Measurements from ENCODE around the gene BUD13. TPM values are rescaled to one million over a fixed set of nuclear protein-coding genes. Genes with fewer than 3 reads are reported as not detected.

Gene BUD13, protein sequence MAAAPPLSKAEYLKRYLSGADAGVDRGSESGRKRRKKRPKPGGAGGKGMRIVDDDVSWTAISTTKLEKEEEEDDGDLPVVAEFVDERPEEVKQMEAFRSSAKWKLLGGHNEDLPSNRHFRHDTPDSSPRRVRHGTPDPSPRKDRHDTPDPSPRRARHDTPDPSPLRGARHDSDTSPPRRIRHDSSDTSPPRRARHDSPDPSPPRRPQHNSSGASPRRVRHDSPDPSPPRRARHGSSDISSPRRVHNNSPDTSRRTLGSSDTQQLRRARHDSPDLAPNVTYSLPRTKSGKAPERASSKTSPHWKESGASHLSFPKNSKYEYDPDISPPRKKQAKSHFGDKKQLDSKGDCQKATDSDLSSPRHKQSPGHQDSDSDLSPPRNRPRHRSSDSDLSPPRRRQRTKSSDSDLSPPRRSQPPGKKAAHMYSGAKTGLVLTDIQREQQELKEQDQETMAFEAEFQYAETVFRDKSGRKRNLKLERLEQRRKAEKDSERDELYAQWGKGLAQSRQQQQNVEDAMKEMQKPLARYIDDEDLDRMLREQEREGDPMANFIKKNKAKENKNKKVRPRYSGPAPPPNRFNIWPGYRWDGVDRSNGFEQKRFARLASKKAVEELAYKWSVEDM
- 21.2 to 22.2 TPM (median 21.4 TPM) in 3 replicates for total RNA-seq

- Mint-ChIP-seq H3K27ac (peak within 1 kb of the TSS; percentile 99), H3K36me3 (peaks cover 10% of the 10 kb centered on the region), H3K27me3 (ENCODE audit: low read depth) (no peaks in the 10 kb centered on the region), H3K4me1 (peaks cover 24% of the 10 kb centered on the region), H3K9me3 (no peaks in the 10 kb centered on the region), H3K4me3 (peak within 1 kb of the TSS; percentile 97)
- TF ChIP-seq, protein P1, sequence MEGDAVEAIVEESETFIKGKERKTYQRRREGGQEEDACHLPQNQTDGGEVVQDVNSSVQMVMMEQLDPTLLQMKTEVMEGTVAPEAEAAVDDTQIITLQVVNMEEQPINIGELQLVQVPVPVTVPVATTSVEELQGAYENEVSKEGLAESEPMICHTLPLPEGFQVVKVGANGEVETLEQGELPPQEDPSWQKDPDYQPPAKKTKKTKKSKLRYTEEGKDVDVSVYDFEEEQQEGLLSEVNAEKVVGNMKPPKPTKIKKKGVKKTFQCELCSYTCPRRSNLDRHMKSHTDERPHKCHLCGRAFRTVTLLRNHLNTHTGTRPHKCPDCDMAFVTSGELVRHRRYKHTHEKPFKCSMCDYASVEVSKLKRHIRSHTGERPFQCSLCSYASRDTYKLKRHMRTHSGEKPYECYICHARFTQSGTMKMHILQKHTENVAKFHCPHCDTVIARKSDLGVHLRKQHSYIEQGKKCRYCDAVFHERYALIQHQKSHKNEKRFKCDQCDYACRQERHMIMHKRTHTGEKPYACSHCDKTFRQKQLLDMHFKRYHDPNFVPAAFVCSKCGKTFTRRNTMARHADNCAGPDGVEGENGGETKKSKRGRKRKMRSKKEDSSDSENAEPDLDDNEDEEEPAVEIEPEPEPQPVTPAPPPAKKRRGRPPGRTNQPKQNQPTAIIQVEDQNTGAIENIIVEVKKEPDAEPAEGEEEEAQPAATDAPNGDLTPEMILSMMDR (IDR thresholded peaks at IDR 0.05; ENCODE audit: unreplicated experiment) = no peak
- DNase-seq (ENCODE audit: low spot score in 2 of 2, unreplicated experiment in 2 of 2) = peak; percentile 84 to 93
These were observed at the start of gene BUD13 for GRCh38 chr11:116772443-116773202. Gene BUD13, minus strand, starts transcription at chr11:116772987. Its CDS starts 23 bp downstream, at chr11:116772964.

- TF ChIP-seq, protein P1 (IDR thresholded peaks at IDR 0.05; ENCODE audit: unreplicated experiment) = no peak
- no peaks in the 10 kb centered on the region for H3K27me3 Mint-ChIP-seq (ENCODE audit: low read depth)
- no peaks in the 10 kb centered on the region for H3K9me3 Mint-ChIP-seq
These were observed 49.8 kb upstream of the BUD13 start for GRCh38 chr11:116822575-116822974.

GRCh38 chr11:116821050-116821918 is 48.5 kb upstream of the BUD13 start:
- no peak overlapping the region for H3K4me3 Mint-ChIP-seq
- H3K4me1 Mint-ChIP-seq = no peaks in the 10 kb centered on the region
- no peaks in the 10 kb centered on the region for H3K9me3 Mint-ChIP-seq
- no peak for DNase-seq (ENCODE audit: low spot score in 2 of 2, unreplicated experiment in 2 of 2)
- H3K36me3 Mint-ChIP-seq = no peaks in the 10 kb centered on the region
- no peak overlapping the region for H3K27ac Mint-ChIP-seq
- TF ChIP-seq, protein P1 (IDR thresholded peaks at IDR 0.05; ENCODE audit: unreplicated experiment) = no peak
- no peaks in the 10 kb centered on the region for H3K27me3 Mint-ChIP-seq (ENCODE audit: low read depth)

More at GRCh38 chr11:116822575-116822974, 49.8 kb upstream of the BUD13 start:
- H3K4me3 Mint-ChIP-seq = no peak overlapping the region
- no peak overlapping the region for H3K27ac Mint-ChIP-seq
- no peak for DNase-seq (ENCODE audit: low spot score in 2 of 2, unreplicated experiment in 2 of 2)
- H3K4me1 Mint-ChIP-seq = no peaks in the 10 kb centered on the region
- no peaks in the 10 kb centered on the region for H3K36me3 Mint-ChIP-seq

GRCh38 chr11:116819049-116819448 is 46.3 kb upstream of the BUD13 start:
- Mint-ChIP-seq H3K27me3 (ENCODE audit: low read depth) (no peaks in the 10 kb centered on the region), H3K36me3 (no peaks in the 10 kb centered on the region), H3K4me1 (no peaks in the 10 kb centered on the region), H3K27ac (no peak overlapping the region), H3K9me3 (no peaks in the 10 kb centered on the region), H3K4me3 (no peak overlapping the region)
- DNase-seq (ENCODE audit: low spot score in 2 of 2, unreplicated experiment in 2 of 2) = no peak
- TF ChIP-seq, protein P1 (IDR thresholded peaks at IDR 0.05; ENCODE audit: unreplicated experiment) = no peak

- no peaks in the 10 kb centered on the region for H3K36me3 Mint-ChIP-seq
- peaks cover 4% of the 10 kb centered on the region for H3K4me1 Mint-ChIP-seq
These were observed 41.7 kb upstream of the BUD13 start for GRCh38 chr11:116814502-116814901.

More at GRCh38 chr11:116814502-116814901, 41.7 kb upstream of the BUD13 start:
- H3K27me3 Mint-ChIP-seq (ENCODE audit: low read depth) = no peaks in the 10 kb centered on the region
- DNase-seq (ENCODE audit: low spot score in 2 of 2, unreplicated experiment in 2 of 2) = no peak
- H3K9me3 Mint-ChIP-seq = no peaks in the 10 kb centered on the region
- H3K27ac Mint-ChIP-seq = no peak overlapping the region
- no peak overlapping the region for H3K4me3 Mint-ChIP-seq
- TF ChIP-seq, protein P1 (IDR thresholded peaks at IDR 0.05; ENCODE audit: unreplicated experiment) = no peak
